ENCODE results near the gene ARHGAP26. TPM values are rescaled to one million over a fixed set of nuclear protein-coding genes. Genes with fewer than 3 reads are reported as not detected.

Gene ARHGAP26
- total and polyA plus RNA-seq, 2 donors (not counting 1 experiment from before 2014, with no cell fraction given): 4.1 to 6.8 TPM

GRCh38 chr5:142836048-142836447 lies 65.9 kb downstream of the ARHGAP26 start:
- no peak overlapping the region for H3K4me3 ChIP-seq (replicated peaks in 1 of 4; ENCODE audit: control extremely low read depth in 1 of 4, insufficient read depth in 1 of 4, low read depth in 3 of 4, low read length in 4 of 4)
- no peaks in the 10 kb centered on the region for H4K20me1 ChIP-seq (ENCODE audit: control insufficient read depth, extremely low read depth, insufficient read depth, low read length)
- TF ChIP-seq, protein P1, sequence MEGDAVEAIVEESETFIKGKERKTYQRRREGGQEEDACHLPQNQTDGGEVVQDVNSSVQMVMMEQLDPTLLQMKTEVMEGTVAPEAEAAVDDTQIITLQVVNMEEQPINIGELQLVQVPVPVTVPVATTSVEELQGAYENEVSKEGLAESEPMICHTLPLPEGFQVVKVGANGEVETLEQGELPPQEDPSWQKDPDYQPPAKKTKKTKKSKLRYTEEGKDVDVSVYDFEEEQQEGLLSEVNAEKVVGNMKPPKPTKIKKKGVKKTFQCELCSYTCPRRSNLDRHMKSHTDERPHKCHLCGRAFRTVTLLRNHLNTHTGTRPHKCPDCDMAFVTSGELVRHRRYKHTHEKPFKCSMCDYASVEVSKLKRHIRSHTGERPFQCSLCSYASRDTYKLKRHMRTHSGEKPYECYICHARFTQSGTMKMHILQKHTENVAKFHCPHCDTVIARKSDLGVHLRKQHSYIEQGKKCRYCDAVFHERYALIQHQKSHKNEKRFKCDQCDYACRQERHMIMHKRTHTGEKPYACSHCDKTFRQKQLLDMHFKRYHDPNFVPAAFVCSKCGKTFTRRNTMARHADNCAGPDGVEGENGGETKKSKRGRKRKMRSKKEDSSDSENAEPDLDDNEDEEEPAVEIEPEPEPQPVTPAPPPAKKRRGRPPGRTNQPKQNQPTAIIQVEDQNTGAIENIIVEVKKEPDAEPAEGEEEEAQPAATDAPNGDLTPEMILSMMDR (conservative IDR thresholded peaks at IDR 0.05 in 1 of 2, IDR thresholded peaks at IDR 0.05 in 1 of 2; ENCODE audit: low read depth in 1 of 2, low read length in 2 of 2): no peak
- TF ChIP-seq EZH2 (IDR thresholded peaks at IDR 0.05; ENCODE audit: low read length, missing control alignments): no peak

DNA sequence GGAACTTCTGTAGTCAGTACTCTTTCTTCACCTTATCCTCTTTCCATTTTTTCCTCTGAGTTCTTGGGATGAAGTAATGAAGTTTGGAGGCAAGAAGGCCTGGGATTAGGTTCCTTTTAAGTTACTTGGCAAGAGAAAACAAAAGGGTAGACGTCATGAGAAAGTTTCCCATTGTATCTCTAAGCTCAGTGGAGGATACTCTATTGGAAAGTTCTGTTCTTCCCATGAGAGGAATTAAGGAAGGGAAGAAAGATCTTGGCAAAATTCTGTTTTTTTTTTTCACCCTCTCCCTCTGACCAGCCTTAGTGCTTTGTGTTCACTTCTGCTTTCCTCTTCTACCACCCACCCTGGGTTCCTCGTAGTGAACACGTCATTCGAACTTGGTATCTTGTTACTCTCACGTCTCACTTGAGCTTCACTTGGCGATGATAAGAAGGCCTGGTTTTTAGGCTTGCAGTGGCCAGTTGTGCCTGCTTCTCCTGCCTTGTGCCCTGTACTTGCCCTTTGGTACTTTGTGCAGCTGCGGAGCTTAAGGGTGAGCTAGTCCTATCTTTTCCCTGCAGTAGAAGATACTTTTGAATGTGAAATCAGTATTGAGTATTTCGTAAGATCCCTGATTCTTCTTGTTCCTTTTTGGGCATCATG lies 67.0 kb downstream of the ARHGAP26 start:
- Histone ChIP-seq H3K9me3 (ENCODE audit: control insufficient read depth, insufficient read depth, low read depth, low read length) (no peaks in the 10 kb centered on the region), H3K27ac (ENCODE audit: insufficient read depth, low read length) (no peak overlapping the region), H3K9ac (ENCODE audit: insufficient read depth, low read length) (no peak overlapping the region), H3K79me2 (ENCODE audit: control insufficient read depth, insufficient read depth, low read length) (no peaks in the 10 kb centered on the region), H3K4me3 (replicated peaks in 1 of 4; ENCODE audit: control extremely low read depth in 1 of 4, insufficient read depth in 1 of 4, low read depth in 3 of 4, low read length in 4 of 4) (no peak overlapping the region), H3K4me2 (ENCODE audit: extremely low read depth, insufficient read depth, low read length) (no peak overlapping the region), H3K27me3 (ENCODE audit: control insufficient read depth, insufficient read depth, low read length) (no peaks in the 10 kb centered on the region), H3K4me1 (ENCODE audit: control insufficient read depth, extremely low read depth, insufficient read depth, low read length) (no peaks in the 10 kb centered on the region), H3K36me3 (ENCODE audit: control insufficient read depth, insufficient read depth, low read length) (no peaks in the 10 kb centered on the region), H2AFZ (ENCODE audit: low read length) (no peak overlapping the region), H4K20me1 (ENCODE audit: control insufficient read depth, extremely low read depth, insufficient read depth, low read length) (no peaks in the 10 kb centered on the region)
- no peak for DNase-seq (ENCODE audit: low read depth in 2 of 2)
- TF ChIP-seq, protein P1 (conservative IDR thresholded peaks at IDR 0.05 in 1 of 2, IDR thresholded peaks at IDR 0.05 in 1 of 2; ENCODE audit: low read depth in 1 of 2, low read length in 2 of 2): no peak
- no peak for TF ChIP-seq EZH2 (IDR thresholded peaks at IDR 0.05; ENCODE audit: low read length, missing control alignments)

More at GRCh38 chr5:142836048-142836447, 65.9 kb downstream of the ARHGAP26 start:
- H3K9ac ChIP-seq (ENCODE audit: insufficient read depth, low read length): no peak overlapping the region
- no peak overlapping the region for H3K27ac ChIP-seq (ENCODE audit: insufficient read depth, low read length)
- H3K79me2 ChIP-seq (ENCODE audit: control insufficient read depth, insufficient read depth, low read length): no peaks in the 10 kb centered on the region
- no peak overlapping the region for H2AFZ ChIP-seq (ENCODE audit: low read length)
- no peaks in the 10 kb centered on the region for H3K27me3 ChIP-seq (ENCODE audit: control insufficient read depth, insufficient read depth, low read length)
- no peak overlapping the region for H3K4me2 ChIP-seq (ENCODE audit: extremely low read depth, insufficient read depth, low read length)
- H3K9me3 ChIP-seq (ENCODE audit: control insufficient read depth, insufficient read depth, low read depth, low read length): no peaks in the 10 kb centered on the region
- no peaks in the 10 kb centered on the region for H3K4me1 ChIP-seq (ENCODE audit: control insufficient read depth, extremely low read depth, insufficient read depth, low read length)
- DNase-seq (ENCODE audit: low read depth in 2 of 2): no peak
- H3K36me3 ChIP-seq (ENCODE audit: control insufficient read depth, insufficient read depth, low read length): no peaks in the 10 kb centered on the region

GRCh38 chr5:142838845-142839244 lies 68.7 kb downstream of the ARHGAP26 start:
- H3K4me2 ChIP-seq (ENCODE audit: extremely low read depth, insufficient read depth, low read length): no peak overlapping the region
- no peak overlapping the region for H3K27ac ChIP-seq (ENCODE audit: insufficient read depth, low read length)
- DNase-seq (ENCODE audit: low read depth in 2 of 2): no peak
- no peak overlapping the region for H2AFZ ChIP-seq (ENCODE audit: low read length)
- no peak overlapping the region for H3K9ac ChIP-seq (ENCODE audit: insufficient read depth, low read length)
- no peaks in the 10 kb centered on the region for H3K79me2 ChIP-seq (ENCODE audit: control insufficient read depth, insufficient read depth, low read length)
- H3K4me1 ChIP-seq (ENCODE audit: control insufficient read depth, extremely low read depth, insufficient read depth, low read length): no peaks in the 10 kb centered on the region
- TF ChIP-seq, protein P1 (conservative IDR thresholded peaks at IDR 0.05 in 1 of 2, IDR thresholded peaks at IDR 0.05 in 1 of 2; ENCODE audit: low read depth in 1 of 2, low read length in 2 of 2): no peak
- no peaks in the 10 kb centered on the region for H4K20me1 ChIP-seq (ENCODE audit: control insufficient read depth, extremely low read depth, insufficient read depth, low read length)
- no peaks in the 10 kb centered on the region for H3K27me3 ChIP-seq (ENCODE audit: control insufficient read depth, insufficient read depth, low read length)
- H3K9me3 ChIP-seq (ENCODE audit: control insufficient read depth, insufficient read depth, low read depth, low read length): no peaks in the 10 kb centered on the region
- H3K36me3 ChIP-seq (ENCODE audit: control insufficient read depth, insufficient read depth, low read length): no peaks in the 10 kb centered on the region
- no peak overlapping the region for H3K4me3 ChIP-seq (replicated peaks in 1 of 4; ENCODE audit: control extremely low read depth in 1 of 4, insufficient read depth in 1 of 4, low read depth in 3 of 4, low read length in 4 of 4)
